Epithelial cell of proximal tubule (primary cell): ENCODE results near the gene CPOX. TPM values are rescaled to one million over a fixed set of nuclear protein-coding genes. Genes with fewer than 3 reads are reported as not detected.

Experiments
- DNase-seq: peaks from one replicate; pipeline ENCODE4 v3.0.0-alpha.2; 2011; ENCODE audit warnings: low read depth
- H3K4me3 ChIP-seq: 2 replicates; pipeline ENCODE4 v1.5.1; 2011; ENCODE audit warnings: low read depth, mild to moderate bottlenecking, low read length
- total RNA-seq: library from RNA; depleted of rRNA; stranded (reverse); fragments of >200 nt; gene quantifications from 2 replicates; pipeline ENCODE4 v1.2.3, GENCODE V29; 2015
- TF ChIP-seq, protein P1 (sequence below): conservative IDR thresholded peaks from 2 replicates; pipeline ENCODE4 v1.5.1; 2012; ENCODE audit warnings: low read depth, mild to moderate bottlenecking, low read length

Gene CPOX
- total RNA-seq, 1 donor from 2014 or later: 48.9 TPM

DNA sequence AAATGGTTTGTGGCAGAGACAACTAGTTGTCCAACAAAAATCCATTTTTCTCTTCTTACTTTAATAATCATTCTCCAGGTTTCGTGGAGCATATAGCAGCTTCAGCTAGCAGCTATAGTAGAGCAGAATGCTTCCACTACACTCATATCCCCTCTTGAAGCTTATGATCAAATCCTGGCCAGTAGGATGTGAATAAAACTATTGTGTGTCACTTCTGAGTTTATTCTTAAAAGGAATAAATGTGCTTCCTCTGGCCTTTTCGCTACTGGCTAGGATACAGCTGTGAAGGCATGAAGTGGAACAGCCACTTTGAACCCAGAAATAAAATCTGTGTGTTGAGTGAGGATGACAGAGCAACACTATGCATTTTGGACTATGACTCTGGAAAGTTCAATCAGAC, 7.8 kb upstream of the CPOX start:
- TF ChIP-seq, protein P1, sequence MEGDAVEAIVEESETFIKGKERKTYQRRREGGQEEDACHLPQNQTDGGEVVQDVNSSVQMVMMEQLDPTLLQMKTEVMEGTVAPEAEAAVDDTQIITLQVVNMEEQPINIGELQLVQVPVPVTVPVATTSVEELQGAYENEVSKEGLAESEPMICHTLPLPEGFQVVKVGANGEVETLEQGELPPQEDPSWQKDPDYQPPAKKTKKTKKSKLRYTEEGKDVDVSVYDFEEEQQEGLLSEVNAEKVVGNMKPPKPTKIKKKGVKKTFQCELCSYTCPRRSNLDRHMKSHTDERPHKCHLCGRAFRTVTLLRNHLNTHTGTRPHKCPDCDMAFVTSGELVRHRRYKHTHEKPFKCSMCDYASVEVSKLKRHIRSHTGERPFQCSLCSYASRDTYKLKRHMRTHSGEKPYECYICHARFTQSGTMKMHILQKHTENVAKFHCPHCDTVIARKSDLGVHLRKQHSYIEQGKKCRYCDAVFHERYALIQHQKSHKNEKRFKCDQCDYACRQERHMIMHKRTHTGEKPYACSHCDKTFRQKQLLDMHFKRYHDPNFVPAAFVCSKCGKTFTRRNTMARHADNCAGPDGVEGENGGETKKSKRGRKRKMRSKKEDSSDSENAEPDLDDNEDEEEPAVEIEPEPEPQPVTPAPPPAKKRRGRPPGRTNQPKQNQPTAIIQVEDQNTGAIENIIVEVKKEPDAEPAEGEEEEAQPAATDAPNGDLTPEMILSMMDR: no peak
- no peak overlapping the region for H3K4me3 ChIP-seq
- no peak for DNase-seq

DNA sequence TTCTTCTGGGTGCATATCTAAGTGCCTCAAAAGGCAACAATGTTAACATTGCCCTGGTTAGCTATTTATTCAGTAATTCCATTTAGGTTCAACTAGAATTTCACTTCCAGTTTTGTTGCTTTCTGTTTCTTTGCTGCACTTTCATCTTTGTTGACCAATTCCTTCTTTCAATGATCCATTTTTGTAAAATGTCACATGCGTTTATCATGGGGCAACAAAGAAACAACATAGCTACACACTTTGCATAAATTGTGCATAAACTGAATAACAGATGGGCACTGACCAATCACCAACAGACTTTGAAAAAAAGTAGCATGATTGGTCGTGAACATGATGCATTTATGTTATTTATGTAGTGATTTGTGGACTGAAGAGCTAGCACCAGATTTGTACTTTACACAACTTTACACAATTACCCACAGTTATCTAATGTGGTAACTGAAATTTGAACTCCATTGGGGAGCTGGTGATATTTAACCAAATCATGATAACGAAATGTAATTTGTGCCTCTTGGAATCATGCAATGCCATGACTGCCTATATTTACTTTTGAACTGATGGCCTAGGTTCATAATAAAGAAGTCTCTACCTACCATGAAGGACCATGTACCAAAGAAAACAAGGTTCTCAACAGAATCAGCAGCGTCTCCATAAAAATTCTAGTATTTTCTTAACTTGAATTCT, 7.1 kb upstream of the CPOX start:
- no peak overlapping the region for H3K4me3 ChIP-seq
- TF ChIP-seq, protein P1: no peak
- no peak for DNase-seq

DNA sequence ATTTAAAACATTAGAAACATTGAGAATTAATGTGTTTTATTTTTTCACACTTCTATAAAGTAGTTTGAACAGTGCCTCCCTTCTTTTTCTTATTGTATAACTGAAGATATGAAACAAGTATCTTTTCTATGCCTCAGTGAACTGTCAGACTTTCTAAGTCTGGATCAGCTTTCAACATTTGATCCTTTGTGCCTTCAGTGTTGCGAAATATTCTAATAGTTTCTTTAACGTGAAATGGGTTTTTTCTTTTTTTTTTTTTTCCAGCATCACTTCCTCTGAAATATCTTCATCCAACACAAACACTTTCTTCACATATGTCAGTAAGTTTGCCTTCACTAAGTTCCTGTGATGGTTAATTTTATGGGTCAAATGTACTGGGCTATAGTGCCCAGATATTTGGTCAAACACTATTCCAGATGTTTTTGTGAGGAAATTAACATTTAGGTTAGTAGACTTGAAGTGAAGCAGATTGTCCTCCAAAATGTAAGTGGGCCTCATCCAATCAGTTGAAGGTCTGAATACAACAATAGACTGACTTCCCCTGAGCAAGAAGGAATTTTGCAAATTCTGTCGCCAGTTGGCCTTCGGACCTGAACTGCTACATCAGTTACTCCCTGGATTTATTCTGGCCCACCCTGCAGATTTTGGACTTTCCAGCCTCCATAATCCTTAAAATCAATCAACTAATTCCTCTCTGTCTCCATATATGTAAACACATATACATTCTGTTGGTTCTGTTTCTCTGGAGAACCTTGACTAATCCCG, 6.4 kb upstream of the CPOX start:
- no peak overlapping the region for H3K4me3 ChIP-seq
- DNase-seq: no peak
- TF ChIP-seq, protein P1: no peak

DNA sequence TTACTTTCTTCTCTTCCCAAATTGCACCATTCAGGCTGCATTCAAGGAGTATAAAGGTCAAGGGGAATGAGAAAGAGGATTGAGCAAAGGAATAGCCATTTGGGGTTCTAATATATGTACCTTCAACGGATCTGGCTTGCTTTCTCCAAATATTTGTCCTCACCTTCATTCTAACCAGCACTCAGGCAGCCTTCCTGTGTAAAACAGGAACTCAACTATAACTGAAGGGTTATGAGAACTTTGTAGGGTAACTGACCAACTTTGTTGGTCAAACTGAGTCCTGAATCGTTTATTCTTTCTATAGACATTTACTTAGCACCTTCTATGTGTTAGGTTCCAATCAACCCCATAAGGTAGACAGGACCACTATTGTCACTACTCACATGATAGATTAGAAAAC, 5.1 kb upstream of the CPOX start:
- TF ChIP-seq, protein P1: no peak
- no peak for DNase-seq
- no peak overlapping the region for H3K4me3 ChIP-seq

DNA sequence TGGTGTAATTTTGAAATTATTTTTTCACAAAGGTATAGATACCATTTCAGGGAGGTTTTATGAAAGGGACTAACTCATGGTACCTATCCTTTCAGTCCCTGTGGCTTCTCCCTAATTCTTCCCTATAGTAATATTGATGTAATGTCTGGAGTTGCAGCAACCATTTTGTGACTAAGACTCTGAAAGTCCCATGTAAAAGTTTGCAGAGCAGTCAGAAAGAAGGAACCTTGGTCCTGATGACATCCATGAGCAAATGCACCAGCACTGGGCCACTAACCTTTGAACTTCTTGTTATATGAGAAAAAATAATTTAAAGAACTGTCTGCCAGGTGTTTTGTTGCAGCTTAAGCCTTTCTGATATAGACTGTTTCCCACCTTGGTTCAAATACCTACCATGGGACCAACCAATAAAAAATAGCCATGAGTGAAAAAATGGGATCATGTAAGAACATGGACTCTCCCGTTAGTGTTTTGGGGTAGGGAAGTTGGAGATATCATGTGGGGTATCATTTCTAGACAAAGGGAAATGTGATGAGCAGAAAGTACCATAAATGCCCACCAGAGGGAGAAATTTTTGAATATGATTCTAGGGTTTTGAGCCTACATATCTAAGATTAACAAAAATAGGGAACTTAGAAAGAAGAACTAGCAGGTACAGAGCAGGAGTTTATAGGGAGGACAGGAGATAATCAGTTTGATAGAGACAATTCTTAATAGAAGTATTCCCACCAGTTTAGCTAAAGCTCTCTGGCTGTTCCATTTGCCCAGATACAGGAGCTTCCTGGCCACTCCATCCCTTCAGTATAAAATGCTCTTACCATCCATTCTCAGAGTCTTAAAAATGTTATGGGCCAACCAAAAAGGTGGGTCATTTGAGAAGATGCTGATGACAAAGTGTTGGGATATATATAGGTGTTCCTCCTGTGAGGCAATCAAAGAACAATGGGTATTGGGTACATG, 3.4 kb upstream of the CPOX start:
- H3K4me3 ChIP-seq: no peak overlapping the region
- DNase-seq: no peak
- TF ChIP-seq, protein P1: peak; percentile 60

DNA sequence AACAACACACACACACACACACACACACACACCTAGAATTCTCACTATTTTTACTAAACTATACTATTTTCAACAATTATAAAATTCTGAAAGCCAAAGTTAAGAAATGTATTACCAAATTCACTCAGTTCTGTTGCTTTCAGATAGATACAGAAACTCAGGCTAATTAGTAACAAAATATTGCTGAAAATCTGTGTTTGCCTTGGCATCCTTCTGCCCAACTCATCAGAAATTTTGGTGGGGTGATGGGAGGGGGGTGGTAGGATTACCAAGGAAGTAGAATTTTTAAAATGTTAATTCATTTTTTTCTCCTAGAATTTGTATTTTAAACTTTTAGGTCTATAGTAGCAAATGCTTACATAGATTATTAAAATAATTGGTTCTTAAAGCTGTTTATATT, 2.7 kb upstream of the CPOX start:
- DNase-seq: no peak
- no peak overlapping the region for H3K4me3 ChIP-seq
- TF ChIP-seq, protein P1: no peak
